Neural progenitor cell (in vitro differentiated cells): ENCODE measurements around the gene PPL. TPM values are rescaled to one million over a fixed set of nuclear protein-coding genes. Genes with fewer than 3 reads are reported as not detected.

ENCODE experiments used
- DNase-seq: peaks from one replicate; pipeline ENCODE4 v3.0.0-alpha.2; 2016; ENCODE audit warnings: low spot score
- H2AFZ ChIP-seq: fragments of 200-600 bp; sonication (generic); replicated peaks from 2 replicates; pipeline ENCODE4 v1.6.1; 2016; ENCODE audit warnings: antibody characterized with exemption
- H3F3A ChIP-seq: fragments of 200-600 bp; sonication (generic); 2 replicates; pipeline ENCODE4 v1.6.1; 2016; ENCODE audit warnings: antibody characterized with exemption, low read depth
- H3K27ac ChIP-seq: fragments of 200-600 bp; sonication (generic); 2 replicates; pipeline ENCODE4 v1.5.1; 2016; ENCODE audit warnings: mild to moderate bottlenecking
- H3K27me3 ChIP-seq: fragments of 200-600 bp; sonication (generic); 2 replicates; pipeline ENCODE4 v1.6.1; 2016; ENCODE audit warnings: mild to moderate bottlenecking, moderate library complexity
- H3K36me3 ChIP-seq: fragments of 200-600 bp; sonication (generic); 2 replicates; pipeline ENCODE4 v1.5.1; 2016
- H3K4me1 ChIP-seq: fragments of 200-600 bp; sonication (generic); 2 replicates; pipeline ENCODE4 v1.6.1; 2016; ENCODE audit warnings: mixed run types
- H3K4me2 ChIP-seq: fragments of 200-600 bp; sonication (generic); 2 replicates; pipeline ENCODE4 v1.6.1; 2016
- H3K4me3 ChIP-seq: fragments of 200-600 bp; sonication (generic); 2 replicates; pipeline ENCODE4 v1.5.1; 2016
- H3K79me2 ChIP-seq: fragments of 200-600 bp; sonication (generic); 2 replicates; pipeline ENCODE4 v1.6.1; 2016; ENCODE audit warnings: low read depth
- H3K9ac ChIP-seq: fragments of 200-600 bp; sonication (generic); 2 replicates; pipeline ENCODE4 v1.6.1; 2016
- H3K9me3 ChIP-seq: fragments of 200-600 bp; sonication (generic); 2 replicates; pipeline ENCODE4 v1.5.1; 2016; ENCODE audit warnings: low read depth
- H4K20me1 ChIP-seq: fragments of 200-600 bp; sonication (generic); 2 replicates; pipeline ENCODE4 v1.6.1; 2016; ENCODE audit warnings: low read depth
- H3K27ac Mint-ChIP-seq: 3 replicates; pipeline ENCODE4 v1.8.0; 2021; ENCODE audit warnings: mixed read lengths
- H3K27me3 Mint-ChIP-seq: 2 replicates; pipeline ENCODE4 v1.8.0; 2022; ENCODE audit warnings: low read depth, mild to moderate bottlenecking, inconsistent platforms, moderate library complexity, mixed read lengths; ENCODE audit not compliant: insufficient read depth
- H3K36me3 Mint-ChIP-seq: 3 replicates; pipeline ENCODE4 v1.8.0; 2021; ENCODE audit warnings: mixed read lengths
- H3K4me1 Mint-ChIP-seq: 3 replicates; pipeline ENCODE4 v1.8.0; 2021; ENCODE audit warnings: mixed read lengths
- H3K4me3 Mint-ChIP-seq: 3 replicates; pipeline ENCODE4 v1.8.0; 2021; ENCODE audit warnings: mild to moderate bottlenecking, moderate library complexity, mixed read lengths
- H3K9me3 Mint-ChIP-seq: 3 replicates; pipeline ENCODE4 v1.8.0; 2020; ENCODE audit warnings: mixed read lengths
- EZH2 ChIP-seq: fragments of 200-600 bp; sonication (generic); IDR thresholded peaks from 2 replicates; pipeline ENCODE4 v1.6.1; 2017; ENCODE audit warnings: antibody characterized with exemption, mild to moderate bottlenecking, moderate library complexity
- EZH2phosphoT487 ChIP-seq: fragments of 200-600 bp; sonication (generic); IDR thresholded peaks from 2 replicates; pipeline ENCODE4 v1.6.1; 2017; ENCODE audit warnings: antibody characterized with exemption
- total RNA-seq: library from RNA; depleted of rRNA; stranded (reverse); fragments of >200 nt; gene quantifications from 2 replicates; pipeline ENCODE4 v1.2.3, GENCODE V29; 2015; ENCODE audit warnings: low replicate concordance
- TF ChIP-seq, protein P1 (sequence below): fragments of 200-600 bp; sonication (generic); IDR thresholded peaks from 2 replicates; pipeline ENCODE4 v1.5.1; 2017; ENCODE audit warnings: antibody characterized with exemption, mild to moderate bottlenecking

PPL gene
- total RNA-seq, 1 donor from 2014 or later, result 1.0 TPM

GRCh38 chr16:4883501-4883900 lies 53.4 kb downstream of the PPL start:
- Histone ChIP-seq H3K9ac (no peak overlapping the region), H3K79me2 (no peaks in the 10 kb centered on the region), H3K9me3 (no peaks in the 10 kb centered on the region), H3K4me3 (no peak overlapping the region), H3K4me2 (no peak overlapping the region), H2AFZ (no peak overlapping the region), H3F3A (no peaks in the 10 kb centered on the region), H4K20me1 (no peaks in the 10 kb centered on the region), H3K27ac (no peak overlapping the region), H3K27me3 (no peaks in the 10 kb centered on the region), H3K4me1 (no peaks in the 10 kb centered on the region), H3K36me3 (no peaks in the 10 kb centered on the region)
- no peak overlapping the region for H3K4me3 Mint-ChIP-seq
- no peak overlapping the region for H3K27ac Mint-ChIP-seq
- peaks cover 42% of the 10 kb centered on the region for H3K36me3 Mint-ChIP-seq
- no peak for DNase-seq
- no peaks in the 10 kb centered on the region for H3K4me1 Mint-ChIP-seq
- H3K27me3 Mint-ChIP-seq, result peaks cover 3% of the 10 kb centered on the region
- TF ChIP-seq EZH2, result no peak
- TF ChIP-seq, protein P1, sequence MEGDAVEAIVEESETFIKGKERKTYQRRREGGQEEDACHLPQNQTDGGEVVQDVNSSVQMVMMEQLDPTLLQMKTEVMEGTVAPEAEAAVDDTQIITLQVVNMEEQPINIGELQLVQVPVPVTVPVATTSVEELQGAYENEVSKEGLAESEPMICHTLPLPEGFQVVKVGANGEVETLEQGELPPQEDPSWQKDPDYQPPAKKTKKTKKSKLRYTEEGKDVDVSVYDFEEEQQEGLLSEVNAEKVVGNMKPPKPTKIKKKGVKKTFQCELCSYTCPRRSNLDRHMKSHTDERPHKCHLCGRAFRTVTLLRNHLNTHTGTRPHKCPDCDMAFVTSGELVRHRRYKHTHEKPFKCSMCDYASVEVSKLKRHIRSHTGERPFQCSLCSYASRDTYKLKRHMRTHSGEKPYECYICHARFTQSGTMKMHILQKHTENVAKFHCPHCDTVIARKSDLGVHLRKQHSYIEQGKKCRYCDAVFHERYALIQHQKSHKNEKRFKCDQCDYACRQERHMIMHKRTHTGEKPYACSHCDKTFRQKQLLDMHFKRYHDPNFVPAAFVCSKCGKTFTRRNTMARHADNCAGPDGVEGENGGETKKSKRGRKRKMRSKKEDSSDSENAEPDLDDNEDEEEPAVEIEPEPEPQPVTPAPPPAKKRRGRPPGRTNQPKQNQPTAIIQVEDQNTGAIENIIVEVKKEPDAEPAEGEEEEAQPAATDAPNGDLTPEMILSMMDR, result no peak
- no peak for TF ChIP-seq EZH2phosphoT487
- no peaks in the 10 kb centered on the region for H3K9me3 Mint-ChIP-seq

DNA sequence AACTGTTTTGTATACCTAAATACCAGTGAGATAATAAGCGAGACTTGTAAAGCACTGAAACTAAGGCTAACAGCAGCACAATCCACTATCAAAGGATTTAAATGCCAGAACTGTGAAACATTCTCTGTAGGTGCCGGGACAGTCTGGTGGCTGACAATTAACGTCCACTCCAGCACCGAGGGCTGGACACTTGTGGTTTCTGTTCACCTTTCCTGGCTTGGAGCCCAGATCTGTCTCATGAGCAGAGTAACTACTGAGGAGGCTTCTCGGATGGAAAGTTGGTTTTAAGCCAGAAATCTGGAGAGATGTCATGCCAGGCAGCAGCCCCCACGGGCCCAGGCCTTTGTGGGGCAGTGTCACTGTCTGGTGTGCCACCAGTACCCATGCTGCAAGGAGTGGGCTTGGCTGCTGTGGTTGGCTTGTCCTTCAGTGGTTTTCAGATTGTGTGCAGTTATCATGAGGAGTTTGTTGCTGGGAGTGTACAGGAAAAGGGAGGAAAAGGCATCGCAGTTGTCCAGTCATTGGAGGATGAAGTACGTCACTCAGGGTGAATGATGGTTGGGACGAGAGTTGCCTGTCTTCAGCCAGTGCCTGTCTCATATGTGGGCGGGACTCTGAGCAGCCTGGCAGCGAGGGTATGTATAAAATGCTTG lies 54.2 kb downstream of the PPL start:
- no peaks in the 10 kb centered on the region for H3K9me3 Mint-ChIP-seq
- H3K79me2 ChIP-seq, result no peaks in the 10 kb centered on the region
- peaks cover 45% of the 10 kb centered on the region for H3K36me3 Mint-ChIP-seq
- no peaks in the 10 kb centered on the region for H3K4me1 ChIP-seq
- no peaks in the 10 kb centered on the region for H4K20me1 ChIP-seq
- H2AFZ ChIP-seq, result no peak overlapping the region
- H3K4me1 Mint-ChIP-seq, result no peaks in the 10 kb centered on the region
- H3K4me2 ChIP-seq, result no peak overlapping the region
- H3K27me3 ChIP-seq, result no peaks in the 10 kb centered on the region
- H3K4me3 ChIP-seq, result no peak overlapping the region
- no peaks in the 10 kb centered on the region for H3K9me3 ChIP-seq
- H3K9ac ChIP-seq, result no peak overlapping the region
- H3K27me3 Mint-ChIP-seq, result peaks cover 3% of the 10 kb centered on the region
- no peak overlapping the region for H3K27ac ChIP-seq
- no peaks in the 10 kb centered on the region for H3F3A ChIP-seq
- no peak overlapping the region for H3K27ac Mint-ChIP-seq
- no peak for DNase-seq
- no peak for TF ChIP-seq EZH2
- TF ChIP-seq EZH2phosphoT487, result no peak
- TF ChIP-seq, protein P1, result no peak
- H3K36me3 ChIP-seq, result no peaks in the 10 kb centered on the region
- no peak overlapping the region for H3K4me3 Mint-ChIP-seq

DNA sequence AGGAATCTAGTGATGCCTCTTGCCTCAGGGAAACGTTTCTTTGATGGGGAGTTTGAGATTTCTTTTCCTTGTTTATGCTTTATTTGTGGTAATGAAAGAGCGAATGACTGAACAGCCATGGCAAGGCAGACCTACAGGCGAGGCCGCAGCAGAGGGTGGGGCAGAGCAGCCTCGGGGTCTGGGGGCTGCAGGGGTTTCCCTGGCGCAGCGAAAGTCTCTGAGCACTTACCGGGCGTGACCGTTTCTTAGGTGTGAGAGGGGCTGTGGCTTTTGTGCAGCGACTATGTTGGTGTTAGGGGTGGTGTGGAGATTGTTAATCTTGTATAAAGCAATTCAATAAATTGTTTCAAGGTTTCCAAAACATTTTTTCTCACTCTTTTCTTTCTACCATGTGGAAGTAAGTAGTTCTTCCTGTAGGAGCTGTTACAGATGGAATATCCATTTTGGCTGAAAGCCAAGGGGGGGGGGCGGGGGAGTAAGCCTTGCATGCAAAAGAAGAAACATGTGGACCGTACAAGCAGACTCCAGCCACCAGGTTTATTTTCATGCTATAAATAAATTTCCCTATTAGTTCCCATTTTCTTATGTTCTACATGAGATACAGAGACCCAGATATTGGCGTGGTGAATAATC lies 54.8 kb downstream of the PPL start:
- no peak overlapping the region for H3K4me2 ChIP-seq
- H2AFZ ChIP-seq, result no peak overlapping the region
- no peaks in the 10 kb centered on the region for H3K4me1 Mint-ChIP-seq
- no peak overlapping the region for H3K27ac ChIP-seq
- no peaks in the 10 kb centered on the region for H3K36me3 ChIP-seq
- no peak overlapping the region for H3K9ac ChIP-seq
- H3K27me3 ChIP-seq, result no peaks in the 10 kb centered on the region
- peaks cover 49% of the 10 kb centered on the region for H3K36me3 Mint-ChIP-seq
- peaks cover 3% of the 10 kb centered on the region for H3K27me3 Mint-ChIP-seq
- H3K79me2 ChIP-seq, result no peaks in the 10 kb centered on the region
- DNase-seq, result no peak
- H3K9me3 Mint-ChIP-seq, result no peaks in the 10 kb centered on the region
- no peak overlapping the region for H3K4me3 Mint-ChIP-seq
- no peaks in the 10 kb centered on the region for H4K20me1 ChIP-seq
- no peaks in the 10 kb centered on the region for H3K9me3 ChIP-seq
- H3F3A ChIP-seq, result no peaks in the 10 kb centered on the region
- no peak overlapping the region for H3K27ac Mint-ChIP-seq
- TF ChIP-seq, protein P1, result no peak
- TF ChIP-seq EZH2phosphoT487, result no peak
- TF ChIP-seq EZH2, result no peak
- H3K4me3 ChIP-seq, result no peak overlapping the region
- H3K4me1 ChIP-seq, result no peaks in the 10 kb centered on the region
